Adrenal gland (tissue), 12 donors: Measurements from ENCODE around the gene RAB6B. TPM values are rescaled to one million over a fixed set of nuclear protein-coding genes. Genes with fewer than 3 reads are reported as not detected.

Experiments
- DNase-seq, 7 donors: peaks; one replicate each; pipeline ENCODE4 v3.0.0-alpha.2; 2019 to 2020
- H3K27ac ChIP-seq, 5 donors: fragments of 200-600 bp; sonication (generic) in 4 of 5; 1 replicate in 3 of 5; 2 replicates in 2 of 5; pipeline versions ENCODE4 v1.5.1 to v1.8.0; 2016 to 2020; ENCODE audit warnings: mild to moderate bottlenecking in 1 of 5
- H3K27me3 ChIP-seq: fragments of 200-600 bp; 2 replicates; pipeline ENCODE4 v1.8.0; 2021
- H3K36me3 ChIP-seq, 2 donors: fragments of 200-600 bp; replicated peaks in 1 of 2; 1 replicate in 1 of 2; 2 replicates in 1 of 2; pipeline versions ENCODE4 v1.5.1 to v1.8.0; 2018 to 2022
- H3K4me1 ChIP-seq, 2 donors: fragments of 200-600 bp; replicated peaks in 1 of 2; 1 replicate in 1 of 2; 2 replicates in 1 of 2; pipeline versions ENCODE4 v1.5.1 to v1.8.0; 2018 to 2021
- H3K4me3 ChIP-seq, 4 donors: fragments of 200-600 bp; sonication (generic) in 3 of 4; one replicate each; pipeline ENCODE4 v1.5.1; 2016 to 2018
- H3K9me3 ChIP-seq, 3 donors: fragments of 200-600 bp; sonication (generic) in 1 of 3; replicated peaks in 1 of 3; 1 replicate in 2 of 3; 2 replicates in 1 of 3; pipeline versions ENCODE4 v1.5.1 to v1.8.0; 2016 to 2021
- CTCF ChIP-seq, 6 experiments: fragments of 450-650 bp in 4 of 6; fragments of 200-600 bp in 2 of 6; sonication (generic) in 1 of 6; IDR thresholded peaks; 1 replicate in 5 of 6; 2 replicates in 1 of 6; pipeline versions ENCODE4 v1.5.1 to v1.8.0; 2016 to 2021; ENCODE audit warnings: antibody characterized with exemption in 6 of 6, mild to moderate bottlenecking in 2 of 6, moderate library complexity in 1 of 6
- POLR2A ChIP-seq, 2 donors: fragments of 450-650 bp; IDR thresholded peaks; one replicate each; pipeline ENCODE4 v1.6.1; 2017; ENCODE audit warnings: antibody characterized with exemption in 2 of 2, mild to moderate bottlenecking in 2 of 2, moderate library complexity in 1 of 2
- WGBS, 4 donors: extraction: QIAGEN DNeasy Blood & Tissue Kit in 2 of 4; methylation state at CpG; one replicate each; pipeline versions ENCODE4 v1.1.5 to v1.1.7; 2013 to 2017; 5-methylcytosine and 5-hydroxymethylcytosine counted together
- intact Hi-C, 2 donors: fragments of 100-400 bp; cut with DNase I; formaldehyde crosslinking; loops; one replicate each; pipeline versions ENCODE4 v1.14.1 to v1.15.0; 2022 to 2023
- polyA plus RNA-seq, 3 donors: library from polyadenylated mRNA; stranded (reverse); fragments of 200-250 nt in 2 of 3; fragments of 350-450 nt in 1 of 3; fragmentation: Illumina TruSeq in 1 of 3; extraction: RNeasy Lipid Tissue Mini Kit (QIAGEN cat#74804) in 1 of 3; gene quantifications; one replicate each; pipeline ENCODE4 v1.2.3, GENCODE V29; 2013 to 2014
- total RNA-seq, 9 donors: library from RNA; depleted of rRNA in 4 of 9; stranded (reverse); fragments of >200 nt in 4 of 9; fragments of 120-200 nt in 1 of 9; fragmentation: NEBNext Ultra II Directional in 1 of 9; extraction: Animal tissue kit (Norgen Biotek cat#: 25700) in 1 of 9; gene quantifications; one replicate each; pipeline versions ENCODE4 v1.1.0 to v1.2.4, GENCODE V29; 2013 to 2023
- donor health status: healthy with polysubstance abuse.
- donor health status: Bipolar disorder and iron deficiency.
- donor health status: DM: yes; HTN: yes; CAD: no.
- donor health status: DM: no; HTN: no; CAD: no.
- donor health status: DM: no; HTN: no; CAD: no.
- donor health status: DM: yes; HTN: yes; CAD: no.

The RAB6B gene
- total and polyA plus RNA-seq, 12 donors: 1.4 to 14.5 (median 4.3) TPM

DNA sequence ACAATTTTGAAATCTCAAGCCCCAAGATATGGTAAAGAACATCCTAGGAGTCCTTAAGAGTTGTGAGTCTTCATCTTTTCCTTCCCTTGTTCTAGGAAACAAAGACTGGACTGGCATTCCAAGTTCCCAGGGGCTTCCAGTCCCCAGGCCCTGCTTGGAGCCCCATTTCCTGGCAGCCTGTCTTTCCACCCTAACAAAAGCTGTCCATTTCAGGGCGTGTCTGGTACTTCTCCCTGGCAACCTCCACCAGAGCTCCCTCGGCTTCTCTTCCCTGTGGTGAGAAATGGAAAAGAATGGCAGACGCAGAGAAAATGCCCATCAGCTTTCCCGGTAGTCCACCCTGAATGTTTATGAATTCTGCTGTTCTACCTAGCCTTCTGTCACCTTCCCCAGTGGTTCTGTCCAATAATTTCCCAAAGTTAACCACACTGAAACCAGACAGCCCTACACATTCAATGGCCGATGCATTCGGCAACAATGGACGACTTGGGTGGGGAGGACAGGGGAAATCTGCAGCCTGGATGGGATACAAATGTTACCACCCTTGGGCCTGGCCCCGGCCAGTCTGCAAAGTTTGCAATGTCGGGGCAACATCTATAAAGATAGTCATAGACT is 6.8 kb downstream of the RAB6B start:
- TF ChIP-seq CTCF (IDR thresholded peaks at IDR 0.05) (no peak), POLR2A (IDR thresholded peaks at IDR 0.05) (no peak)
- no peak for DNase-seq
- no peak overlapping the region for H3K4me3 ChIP-seq
- no peaks in the 10 kb centered on the region for H3K4me1 ChIP-seq
- WGBS, 4 donors: 87 to 96% (median 93%) methylated on average over 9 of the region's 9 CpGs
- no peak overlapping the region for H3K27ac ChIP-seq
- H3K36me3 ChIP-seq: no peaks in the 10 kb centered on the region
- intact Hi-C loops: no loop called here
- no peaks in the 10 kb centered on the region for H3K9me3 ChIP-seq
- no peaks in the 10 kb centered on the region for H3K27me3 ChIP-seq

DNA sequence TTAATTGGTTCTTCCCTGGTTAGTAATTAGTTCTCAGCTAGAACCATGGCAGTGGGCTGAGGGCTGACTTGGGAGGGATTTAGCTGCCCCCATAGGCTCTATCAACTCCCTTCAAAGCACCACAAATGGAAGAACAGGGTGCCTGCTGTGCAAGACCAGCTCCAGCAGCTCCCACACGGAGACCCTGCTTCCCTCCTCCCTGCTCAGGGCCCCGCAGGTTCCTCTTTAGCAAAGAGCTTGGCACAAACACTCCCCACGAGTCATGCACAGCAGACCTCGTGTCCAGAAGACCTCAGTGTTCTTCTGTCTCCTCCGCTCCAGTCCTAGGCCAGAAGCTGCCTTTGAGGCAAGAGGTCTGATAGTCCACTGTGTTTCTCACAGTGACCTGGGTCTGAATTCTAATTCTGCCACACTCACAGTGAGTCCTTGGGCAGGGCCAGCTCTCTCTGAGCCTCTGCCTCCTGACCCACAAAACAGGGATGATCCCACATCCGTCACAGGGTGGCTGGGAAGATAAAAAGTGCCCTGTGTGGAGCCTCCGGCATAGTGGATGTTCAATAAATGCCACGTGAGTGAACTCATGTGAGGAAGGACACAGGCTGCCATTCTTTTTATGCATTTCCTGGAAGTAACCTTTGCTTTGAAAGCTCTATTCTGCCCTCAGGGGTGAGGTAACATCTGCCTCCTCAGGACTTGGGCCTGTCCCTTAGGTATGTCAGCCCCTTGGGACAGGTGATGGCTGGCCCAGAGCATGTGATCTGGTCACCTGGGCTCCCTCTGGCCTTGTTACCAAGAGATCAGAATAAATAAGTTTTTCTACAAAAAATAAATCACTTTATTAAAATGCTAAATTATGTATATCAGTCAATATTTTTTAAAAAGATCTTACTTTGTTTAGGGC is 7.6 kb downstream of the RAB6B start:
- TF ChIP-seq CTCF (IDR thresholded peaks at IDR 0.05) (no peak), POLR2A (IDR thresholded peaks at IDR 0.05) (no peak)
- Histone ChIP-seq H3K4me3 (no peak overlapping the region), H3K27ac (peak overlapping the region in 1 of 5 donors; percentile 10), H3K36me3 (no peaks in the 10 kb centered on the region), H3K9me3 (no peaks in the 10 kb centered on the region), H3K27me3 (no peaks in the 10 kb centered on the region), H3K4me1 (no peaks in the 10 kb centered on the region)
- no peak for DNase-seq
- intact Hi-C loops: no loop called here
- WGBS, 4 donors: 52 to 71% (median 54%) methylated on average over 4 to 8 of the region's 8 CpGs

GRCh38 chr3:133887074-133887802 is 8.4 kb downstream of the RAB6B start:
- Histone ChIP-seq H3K27me3 (no peaks in the 10 kb centered on the region), H3K9me3 (no peaks in the 10 kb centered on the region), H3K36me3 (no peaks in the 10 kb centered on the region), H3K4me3 (no peak overlapping the region), H3K27ac (no peak overlapping the region), H3K4me1 (no peaks in the 10 kb centered on the region)
- DNase-seq: no peak
- intact Hi-C loops: no loop called here
- WGBS, 4 donors: 67 to 89% (median 72%) methylated on average over 3 to 4 of the region's 4 CpGs
- no peak for TF ChIP-seq POLR2A (IDR thresholded peaks at IDR 0.05)
- no peak for TF ChIP-seq CTCF (IDR thresholded peaks at IDR 0.05)
